ENCODE measurements around the gene ANKRD65.

DNA sequence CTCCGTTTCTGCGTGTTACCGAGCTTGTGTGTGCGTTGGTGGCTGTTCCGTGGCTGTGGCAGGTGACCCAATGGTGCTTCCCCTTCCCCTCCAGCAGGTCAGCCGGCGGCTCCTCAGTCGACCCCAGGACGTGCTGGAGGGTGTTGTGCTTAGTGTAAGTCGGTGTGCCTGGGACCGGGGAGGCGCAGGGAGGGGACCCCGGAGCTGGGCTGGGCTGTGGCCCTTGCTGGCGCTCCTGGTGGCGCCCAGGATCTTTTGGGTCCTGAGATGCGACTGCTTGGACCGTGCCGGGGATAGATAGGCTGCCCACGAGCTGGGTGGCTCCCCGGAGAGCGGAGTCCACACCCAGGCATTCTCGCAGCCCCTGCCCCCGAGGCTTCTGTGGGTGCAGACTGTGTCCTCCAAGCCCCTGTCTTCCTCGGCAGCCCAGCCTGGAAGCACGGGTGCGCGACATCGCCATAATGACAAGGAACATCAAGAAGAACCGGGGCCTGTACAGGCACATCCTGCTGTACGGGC lies 34.3 kb upstream of the ANKRD65 start:
- TF ChIP-seq, protein P1, sequence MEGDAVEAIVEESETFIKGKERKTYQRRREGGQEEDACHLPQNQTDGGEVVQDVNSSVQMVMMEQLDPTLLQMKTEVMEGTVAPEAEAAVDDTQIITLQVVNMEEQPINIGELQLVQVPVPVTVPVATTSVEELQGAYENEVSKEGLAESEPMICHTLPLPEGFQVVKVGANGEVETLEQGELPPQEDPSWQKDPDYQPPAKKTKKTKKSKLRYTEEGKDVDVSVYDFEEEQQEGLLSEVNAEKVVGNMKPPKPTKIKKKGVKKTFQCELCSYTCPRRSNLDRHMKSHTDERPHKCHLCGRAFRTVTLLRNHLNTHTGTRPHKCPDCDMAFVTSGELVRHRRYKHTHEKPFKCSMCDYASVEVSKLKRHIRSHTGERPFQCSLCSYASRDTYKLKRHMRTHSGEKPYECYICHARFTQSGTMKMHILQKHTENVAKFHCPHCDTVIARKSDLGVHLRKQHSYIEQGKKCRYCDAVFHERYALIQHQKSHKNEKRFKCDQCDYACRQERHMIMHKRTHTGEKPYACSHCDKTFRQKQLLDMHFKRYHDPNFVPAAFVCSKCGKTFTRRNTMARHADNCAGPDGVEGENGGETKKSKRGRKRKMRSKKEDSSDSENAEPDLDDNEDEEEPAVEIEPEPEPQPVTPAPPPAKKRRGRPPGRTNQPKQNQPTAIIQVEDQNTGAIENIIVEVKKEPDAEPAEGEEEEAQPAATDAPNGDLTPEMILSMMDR (IDR thresholded peaks at IDR 0.05): no peak
- TF ChIP-seq POLR2A (IDR thresholded peaks at IDR 0.05): no peak
